ENCODE results near the gene FCRL3. TPM values are rescaled to one million over a fixed set of nuclear protein-coding genes. Genes with fewer than 3 reads are reported as not detected.

FCRL3 gene
- total and polyA plus RNA-seq, 4 donors: 0.16 to 0.72 (median 0.50) TPM

- Histone ChIP-seq H3K4me3 (ENCODE audit: low read depth in 1 of 3, low read length in 3 of 3) (no peak overlapping the region), H3K9ac (ENCODE audit: low read depth in 1 of 2, low read length in 2 of 2) (no peak overlapping the region), H3K4me1 (ENCODE audit: control insufficient read depth in 4 of 4, insufficient read depth in 4 of 4, low read length in 3 of 4) (no peaks in the 10 kb centered on the region), H3K27ac (ENCODE audit: low read depth in 1 of 2, low read length in 2 of 2) (no peak overlapping the region), H3K27me3 (ENCODE audit: control insufficient read depth in 4 of 4, insufficient read depth in 4 of 4, low read length in 3 of 4) (no peaks in the 10 kb centered on the region), H3K36me3 (ENCODE audit: control insufficient read depth in 4 of 4, insufficient read depth in 3 of 4, low read depth in 1 of 4, low read length in 3 of 4) (no peaks in the 10 kb centered on the region), H3K9me3 (ENCODE audit: control insufficient read depth in 4 of 4, low read length in 3 of 4) (peaks cover 0 to 4% (median 0%) of the 10 kb centered on the region in 4 donors)
- DNase-seq (ENCODE audit: low spot score): no peak
- TF ChIP-seq, protein P1, sequence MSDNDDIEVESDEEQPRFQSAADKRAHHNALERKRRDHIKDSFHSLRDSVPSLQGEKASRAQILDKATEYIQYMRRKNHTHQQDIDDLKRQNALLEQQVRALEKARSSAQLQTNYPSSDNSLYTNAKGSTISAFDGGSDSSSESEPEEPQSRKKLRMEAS (IDR thresholded peaks at IDR 0.05): no peak
- TF ChIP-seq HNF4G (IDR thresholded peaks at IDR 0.05) (no peak), ZBTB33 (IDR thresholded peaks at IDR 0.05) (no peak), EGR1 (IDR thresholded peaks at IDR 0.05; ENCODE audit: low read depth in 2 of 2) (no peak), RAD21 (IDR thresholded peaks at IDR 0.05) (no peak), FOXA2 (IDR thresholded peaks at IDR 0.05) (no peak), GABPA (IDR thresholded peaks at IDR 0.05 in 1 of 2, conservative IDR thresholded peaks at IDR 0.05 in 1 of 2) (no peak), REST (IDR thresholded peaks at IDR 0.05) (no peak), NR2F2 (IDR thresholded peaks at IDR 0.05) (no peak), HNF4A (conservative IDR thresholded peaks at IDR 0.05) (no peak), TAF1 (conservative IDR thresholded peaks at IDR 0.05) (no peak), JUND (IDR thresholded peaks at IDR 0.05) (no peak), FOXA1 (IDR thresholded peaks at IDR 0.05) (no peak)
- TF ChIP-seq, protein P2, sequence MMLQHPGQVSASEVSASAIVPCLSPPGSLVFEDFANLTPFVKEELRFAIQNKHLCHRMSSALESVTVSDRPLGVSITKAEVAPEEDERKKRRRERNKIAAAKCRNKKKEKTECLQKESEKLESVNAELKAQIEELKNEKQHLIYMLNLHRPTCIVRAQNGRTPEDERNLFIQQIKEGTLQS (IDR thresholded peaks at IDR 0.05): no peak
- TF ChIP-seq, protein P3, sequence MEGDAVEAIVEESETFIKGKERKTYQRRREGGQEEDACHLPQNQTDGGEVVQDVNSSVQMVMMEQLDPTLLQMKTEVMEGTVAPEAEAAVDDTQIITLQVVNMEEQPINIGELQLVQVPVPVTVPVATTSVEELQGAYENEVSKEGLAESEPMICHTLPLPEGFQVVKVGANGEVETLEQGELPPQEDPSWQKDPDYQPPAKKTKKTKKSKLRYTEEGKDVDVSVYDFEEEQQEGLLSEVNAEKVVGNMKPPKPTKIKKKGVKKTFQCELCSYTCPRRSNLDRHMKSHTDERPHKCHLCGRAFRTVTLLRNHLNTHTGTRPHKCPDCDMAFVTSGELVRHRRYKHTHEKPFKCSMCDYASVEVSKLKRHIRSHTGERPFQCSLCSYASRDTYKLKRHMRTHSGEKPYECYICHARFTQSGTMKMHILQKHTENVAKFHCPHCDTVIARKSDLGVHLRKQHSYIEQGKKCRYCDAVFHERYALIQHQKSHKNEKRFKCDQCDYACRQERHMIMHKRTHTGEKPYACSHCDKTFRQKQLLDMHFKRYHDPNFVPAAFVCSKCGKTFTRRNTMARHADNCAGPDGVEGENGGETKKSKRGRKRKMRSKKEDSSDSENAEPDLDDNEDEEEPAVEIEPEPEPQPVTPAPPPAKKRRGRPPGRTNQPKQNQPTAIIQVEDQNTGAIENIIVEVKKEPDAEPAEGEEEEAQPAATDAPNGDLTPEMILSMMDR (IDR thresholded peaks at IDR 0.05; ENCODE audit: low read depth, low read length, missing input control): no peak
- 63% methylated on average over 1 of the region's 1 CpG for WGBS
Measured at GRCh38 chr1:157673008-157673407, 27.6 kb downstream of the FCRL3 start.

DNA sequence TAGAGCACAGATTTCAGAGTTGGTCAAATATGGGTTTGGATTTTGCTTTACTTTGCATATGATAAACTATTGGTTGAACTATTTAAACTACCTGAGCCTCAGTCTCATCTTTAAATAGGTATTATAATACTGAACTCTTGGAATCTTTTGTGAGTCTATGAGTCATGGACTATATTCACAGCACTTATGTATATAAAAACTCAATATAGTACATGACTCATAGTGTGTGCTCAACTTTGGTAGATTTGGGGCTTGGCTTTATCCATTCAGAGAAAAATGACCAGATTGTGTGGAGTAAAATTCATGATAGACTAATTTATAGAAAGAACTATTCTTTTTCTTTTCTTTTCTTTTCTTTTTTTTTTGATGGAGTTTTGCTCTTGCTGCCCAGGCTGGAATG lies 28.7 kb downstream of the FCRL3 start:
- Histone ChIP-seq H3K9ac (ENCODE audit: low read depth in 1 of 2, low read length in 2 of 2) (no peak overlapping the region), H3K27me3 (ENCODE audit: control insufficient read depth in 4 of 4, insufficient read depth in 4 of 4, low read length in 3 of 4) (no peaks in the 10 kb centered on the region), H3K4me1 (ENCODE audit: control insufficient read depth in 4 of 4, insufficient read depth in 4 of 4, low read length in 3 of 4) (no peaks in the 10 kb centered on the region), H3K4me3 (ENCODE audit: low read depth in 1 of 3, low read length in 3 of 3) (no peak overlapping the region), H3K36me3 (ENCODE audit: control insufficient read depth in 4 of 4, insufficient read depth in 3 of 4, low read depth in 1 of 4, low read length in 3 of 4) (no peaks in the 10 kb centered on the region), H3K9me3 (ENCODE audit: control insufficient read depth in 4 of 4, low read length in 3 of 4) (peaks cover 0 to 4% (median 0%) of the 10 kb centered on the region in 4 donors), H3K27ac (ENCODE audit: low read depth in 1 of 2, low read length in 2 of 2) (no peak overlapping the region)
- no peak for DNase-seq (ENCODE audit: low spot score)
- TF ChIP-seq ZBTB33 (IDR thresholded peaks at IDR 0.05): no peak
- TF ChIP-seq EGR1 (IDR thresholded peaks at IDR 0.05; ENCODE audit: low read depth in 2 of 2): no peak
- no peak for TF ChIP-seq JUND (IDR thresholded peaks at IDR 0.05)
- TF ChIP-seq RAD21 (IDR thresholded peaks at IDR 0.05): no peak
- TF ChIP-seq HNF4G (IDR thresholded peaks at IDR 0.05): no peak
- no peak for TF ChIP-seq SP1 (IDR thresholded peaks at IDR 0.05)
- TF ChIP-seq TAF1 (conservative IDR thresholded peaks at IDR 0.05): no peak
- no peak for TF ChIP-seq HNF4A (conservative IDR thresholded peaks at IDR 0.05)
- TF ChIP-seq YY1 (IDR thresholded peaks at IDR 0.05): no peak
- TF ChIP-seq, protein P2 (IDR thresholded peaks at IDR 0.05): no peak
- TF ChIP-seq FOXA1 (IDR thresholded peaks at IDR 0.05): no peak
- TF ChIP-seq RXRA (IDR thresholded peaks at IDR 0.05): no peak
- TF ChIP-seq GABPA (IDR thresholded peaks at IDR 0.05 in 1 of 2, conservative IDR thresholded peaks at IDR 0.05 in 1 of 2): no peak
- TF ChIP-seq, protein P3 (IDR thresholded peaks at IDR 0.05; ENCODE audit: low read depth, low read length, missing input control): no peak
- no peak for TF ChIP-seq NR2F2 (IDR thresholded peaks at IDR 0.05)

Data from liver (tissue), 9 donors.